HEK293 (cell line): ENCODE data around the gene SLC7A1.

Experiments
- TCF7L2 ChIP-seq: IDR thresholded peaks from 2 replicates; pipeline ENCODE4 v1.6.1; 2011; ENCODE audit warnings: low read depth, mild to moderate bottlenecking, inconsistent platforms, low read length, moderate library complexity, borderline replicate concordance
- YY1 ChIP-seq: fragments of 450-650 bp; formaldehyde crosslinking; IDR thresholded peaks from 2 replicates; pipeline ENCODE4 v1.5.1; 2018; ENCODE audit warnings: missing biosample characterization, missing genetic modification characterization
- ZNF175 ChIP-seq: fragments of 450-650 bp; formaldehyde crosslinking; IDR thresholded peaks from 2 replicates; pipeline ENCODE4 v1.5.1; 2016; ENCODE audit warnings: missing biosample characterization, missing genetic modification characterization
- ZNF211 ChIP-seq: fragments of 450-650 bp; formaldehyde crosslinking; IDR thresholded peaks from 2 replicates; pipeline ENCODE4 v1.5.1; 2016; ENCODE audit warnings: low read depth, missing biosample characterization, missing genetic modification characterization
- ZNF26 ChIP-seq: fragments of 450-650 bp; formaldehyde crosslinking; IDR thresholded peaks from 2 replicates; pipeline ENCODE4 v1.5.1; 2016; ENCODE audit warnings: missing biosample characterization, missing genetic modification characterization
- ZNF274 ChIP-seq, 2 experiments: fragments of 200-500 bp in 1 of 2; fragments of 450-650 bp in 1 of 2; sonication (Bioruptor generic) in 1 of 2; formaldehyde crosslinking in 1 of 2; IDR thresholded peaks; 2 replicates each; pipeline versions ENCODE4 v1.5.1 to v1.6.1; 2014 to 2016; ENCODE audit warnings: borderline replicate concordance in 1 of 2, inconsistent platforms in 1 of 2, low read length in 1 of 2, missing biosample characterization in 1 of 2, missing genetic modification characterization in 1 of 2
- ZNF350 ChIP-seq: fragments of 450-650 bp; formaldehyde crosslinking; IDR thresholded peaks from 2 replicates; pipeline ENCODE4 v1.5.0; 2017; ENCODE audit warnings: missing biosample characterization, mild to moderate bottlenecking, missing genetic modification characterization
- ZNF426 ChIP-seq: fragments of 450-650 bp; formaldehyde crosslinking; IDR thresholded peaks from 2 replicates; pipeline ENCODE4 v1.5.1; 2017; ENCODE audit warnings: missing biosample characterization, missing genetic modification characterization, mild to moderate bottlenecking, inconsistent platforms, moderate library complexity
- ZNF513 ChIP-seq: fragments of 450-650 bp; IDR thresholded peaks from 2 replicates; pipeline ENCODE4 v1.5.1; 2018; ENCODE audit warnings: missing biosample characterization, missing genetic modification characterization
- ZNF660 ChIP-seq: fragments of 450-650 bp; IDR thresholded peaks from 2 replicates; pipeline ENCODE4 v1.5.1; 2018; ENCODE audit warnings: missing biosample characterization, mild to moderate bottlenecking, missing genetic modification characterization
- ZSCAN5A ChIP-seq: fragments of 450-650 bp; formaldehyde crosslinking; IDR thresholded peaks from 2 replicates; pipeline ENCODE4 v1.5.1; 2016; ENCODE audit warnings: missing biosample characterization, missing genetic modification characterization
- TF ChIP-seq, protein P1 (sequence below): fragments of 450-650 bp; formaldehyde crosslinking; IDR thresholded peaks from 2 replicates; pipeline ENCODE4 v1.5.1; 2016; ENCODE audit warnings: missing biosample characterization, missing genetic modification characterization
- TF ChIP-seq, protein P2 (sequence below): fragments of 450-650 bp; formaldehyde crosslinking; IDR thresholded peaks from 2 replicates; pipeline ENCODE4 v1.5.1; 2016; ENCODE audit warnings: missing biosample characterization, missing genetic modification characterization

- TF ChIP-seq ZSCAN5A (no peak), YY1 (tag by site-specific recombination) (no peak), ZNF26 (no peak), ZNF274 (IDR thresholded peaks at IDR 0.05; ENCODE audit: low read length) (no peak), ZNF274 (tag by site-specific recombination; IDR thresholded peaks at IDR 0.05; ENCODE audit: borderline replicate concordance) (no peak), TCF7L2 (no peak), ZNF350 (tag by site-specific recombination) (no peak), ZNF513 (tag by site-specific recombination) (no peak), ZNF660 (tag by site-specific recombination) (no peak), ZNF426 (tag by site-specific recombination) (no peak), ZNF211 (no peak), ZNF175 (tag by site-specific recombination) (no peak)
- TF ChIP-seq, protein P1, sequence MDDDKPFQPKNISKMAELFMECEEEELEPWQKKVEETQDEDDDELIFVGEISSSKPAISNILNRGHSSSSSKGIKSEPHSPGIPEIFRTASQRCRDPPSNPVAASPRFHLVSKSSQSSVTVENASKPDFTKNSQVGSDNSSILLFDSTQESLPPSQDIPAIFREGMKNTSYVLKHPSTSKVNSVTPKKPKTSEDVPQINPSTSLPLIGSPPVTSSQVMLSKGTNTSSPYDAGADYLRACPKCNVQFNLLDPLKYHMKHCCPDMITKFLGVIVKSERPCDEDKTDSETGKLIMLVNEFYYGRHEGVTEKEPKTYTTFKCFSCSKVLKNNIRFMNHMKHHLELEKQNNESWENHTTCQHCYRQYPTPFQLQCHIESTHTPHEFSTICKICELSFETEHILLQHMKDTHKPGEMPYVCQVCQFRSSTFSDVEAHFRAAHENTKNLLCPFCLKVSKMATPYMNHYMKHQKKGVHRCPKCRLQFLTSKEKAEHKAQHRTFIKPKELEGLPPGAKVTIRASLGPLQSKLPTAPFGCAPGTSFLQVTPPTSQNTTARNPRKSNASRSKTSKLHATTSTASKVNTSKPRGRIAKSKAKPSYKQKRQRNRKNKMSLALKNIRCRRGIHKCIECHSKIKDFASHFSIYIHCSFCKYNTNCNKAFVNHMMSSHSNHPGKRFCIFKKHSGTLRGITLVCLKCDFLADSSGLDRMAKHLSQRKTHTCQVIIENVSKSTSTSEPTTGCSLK, result no peak
- TF ChIP-seq, protein P2, sequence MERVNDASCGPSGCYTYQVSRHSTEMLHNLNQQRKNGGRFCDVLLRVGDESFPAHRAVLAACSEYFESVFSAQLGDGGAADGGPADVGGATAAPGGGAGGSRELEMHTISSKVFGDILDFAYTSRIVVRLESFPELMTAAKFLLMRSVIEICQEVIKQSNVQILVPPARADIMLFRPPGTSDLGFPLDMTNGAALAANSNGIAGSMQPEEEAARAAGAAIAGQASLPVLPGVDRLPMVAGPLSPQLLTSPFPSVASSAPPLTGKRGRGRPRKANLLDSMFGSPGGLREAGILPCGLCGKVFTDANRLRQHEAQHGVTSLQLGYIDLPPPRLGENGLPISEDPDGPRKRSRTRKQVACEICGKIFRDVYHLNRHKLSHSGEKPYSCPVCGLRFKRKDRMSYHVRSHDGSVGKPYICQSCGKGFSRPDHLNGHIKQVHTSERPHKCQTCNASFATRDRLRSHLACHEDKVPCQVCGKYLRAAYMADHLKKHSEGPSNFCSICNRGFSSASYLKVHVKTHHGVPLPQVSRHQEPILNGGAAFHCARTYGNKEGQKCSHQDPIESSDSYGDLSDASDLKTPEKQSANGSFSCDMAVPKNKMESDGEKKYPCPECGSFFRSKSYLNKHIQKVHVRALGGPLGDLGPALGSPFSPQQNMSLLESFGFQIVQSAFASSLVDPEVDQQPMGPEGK (tag by site-specific recombination), result no peak
Observed at GRCh38 chr13:29516880-29517279, 78.6 kb downstream of the SLC7A1 start.
